ENCODE results near the gene IZUMO4. TPM values are rescaled to one million over a fixed set of nuclear protein-coding genes. Genes with fewer than 3 reads are reported as not detected.
A peak's percentile ranks its signal among the peaks of the same experiment; 100 is the strongest.

Gene IZUMO4
- total and polyA plus RNA-seq, 10 of the 15 experiments (the other 5 are each of a cell fraction or from before 2014, with no cell fraction given), result 0.53 to 27.1 (median 7.5) TPM

DNA sequence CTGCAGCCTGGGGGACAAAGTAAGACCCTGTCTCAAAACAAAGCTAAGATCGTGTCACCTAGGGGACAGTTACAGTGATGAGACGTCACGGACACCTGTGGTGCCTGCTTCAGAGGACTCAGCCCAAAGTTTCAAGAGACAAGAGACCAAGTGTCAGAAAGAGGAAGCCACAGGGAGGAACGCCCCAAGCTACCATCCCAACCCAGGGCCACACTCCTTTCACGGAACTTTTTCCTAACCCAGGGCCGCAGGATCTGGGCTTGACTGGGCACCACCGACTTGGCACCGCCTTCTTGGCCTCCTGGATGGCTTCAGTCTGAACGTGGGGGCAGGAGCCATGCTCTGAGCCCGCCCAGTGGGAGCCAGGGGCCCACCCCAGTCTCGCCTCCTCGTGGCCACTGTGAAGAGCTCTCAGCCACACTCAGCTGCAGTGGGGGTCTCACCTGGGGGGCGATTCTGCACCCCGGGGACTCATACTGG is 9.1 kb upstream of the IZUMO4 start (continued):
- 0 out of 2 replicates have a peak, but pooled peaks have one; percentile 7 for TF ChIP-seq RAD21 (IDR thresholded peaks at IDR 0.05; ENCODE audit: insufficient read depth, low read depth, low read length)
- TF ChIP-seq SMAD1 (IDR thresholded peaks at IDR 0.05; ENCODE audit: low read depth, partially characterized antibody), result no peak
- peak; percentile 53 for TF ChIP-seq POLR2AphosphoS5 (IDR thresholded peaks at IDR 0.05; ENCODE audit: low read length)
- TF ChIP-seq, protein P1, sequence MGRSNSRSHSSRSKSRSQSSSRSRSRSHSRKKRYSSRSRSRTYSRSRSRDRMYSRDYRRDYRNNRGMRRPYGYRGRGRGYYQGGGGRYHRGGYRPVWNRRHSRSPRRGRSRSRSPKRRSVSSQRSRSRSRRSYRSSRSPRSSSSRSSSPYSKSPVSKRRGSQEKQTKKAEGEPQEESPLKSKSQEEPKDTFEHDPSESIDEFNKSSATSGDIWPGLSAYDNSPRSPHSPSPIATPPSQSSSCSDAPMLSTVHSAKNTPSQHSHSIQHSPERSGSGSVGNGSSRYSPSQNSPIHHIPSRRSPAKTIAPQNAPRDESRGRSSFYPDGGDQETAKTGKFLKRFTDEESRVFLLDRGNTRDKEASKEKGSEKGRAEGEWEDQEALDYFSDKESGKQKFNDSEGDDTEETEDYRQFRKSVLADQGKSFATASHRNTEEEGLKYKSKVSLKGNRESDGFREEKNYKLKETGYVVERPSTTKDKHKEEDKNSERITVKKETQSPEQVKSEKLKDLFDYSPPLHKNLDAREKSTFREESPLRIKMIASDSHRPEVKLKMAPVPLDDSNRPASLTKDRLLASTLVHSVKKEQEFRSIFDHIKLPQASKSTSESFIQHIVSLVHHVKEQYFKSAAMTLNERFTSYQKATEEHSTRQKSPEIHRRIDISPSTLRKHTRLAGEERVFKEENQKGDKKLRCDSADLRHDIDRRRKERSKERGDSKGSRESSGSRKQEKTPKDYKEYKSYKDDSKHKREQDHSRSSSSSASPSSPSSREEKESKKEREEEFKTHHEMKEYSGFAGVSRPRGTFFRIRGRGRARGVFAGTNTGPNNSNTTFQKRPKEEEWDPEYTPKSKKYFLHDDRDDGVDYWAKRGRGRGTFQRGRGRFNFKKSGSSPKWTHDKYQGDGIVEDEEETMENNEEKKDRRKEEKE (IDR thresholded peaks at IDR 0.05), result no peak
- peak; percentile 26; the same call in 1 of the 2 replicates for TF ChIP-seq CREM (IDR thresholded peaks at IDR 0.05; ENCODE audit: low read depth)
- peak in 1 of 2 experiments; percentile 45; a peak in 1 of 3 replicates for TF ChIP-seq EGR1 (IDR thresholded peaks at IDR 0.05; ENCODE audit: borderline replicate concordance in 1 of 2, low read depth in 2 of 2, low read length in 2 of 2)
- no peak for TF ChIP-seq WRNIP1 (IDR thresholded peaks at IDR 0.05; ENCODE audit: borderline replicate concordance, low read depth, low read length)
- no peak for TF ChIP-seq CUX1 (IDR thresholded peaks at IDR 0.05; ENCODE audit: insufficient replicate concordance, low read depth, low read length)
- no peak for TF ChIP-seq TCF7 (IDR thresholded peaks at IDR 0.05; ENCODE audit: borderline replicate concordance)
- peak in 1 of 2 experiments; percentile 41; a peak in 1 of 4 replicates for TF ChIP-seq EP300 (IDR thresholded peaks at IDR 0.05; ENCODE audit: borderline replicate concordance in 1 of 2, control insufficient read depth in 1 of 2, low read depth in 2 of 2, low read length in 2 of 2)
- TF ChIP-seq ZNF207 (IDR thresholded peaks at IDR 0.05; ENCODE audit: borderline replicate concordance), result no peak
- TF ChIP-seq DPF2 (IDR thresholded peaks at IDR 0.05), result peak; percentile 38; the same call in 1 of the 2 replicates
- TF ChIP-seq, protein P2, sequence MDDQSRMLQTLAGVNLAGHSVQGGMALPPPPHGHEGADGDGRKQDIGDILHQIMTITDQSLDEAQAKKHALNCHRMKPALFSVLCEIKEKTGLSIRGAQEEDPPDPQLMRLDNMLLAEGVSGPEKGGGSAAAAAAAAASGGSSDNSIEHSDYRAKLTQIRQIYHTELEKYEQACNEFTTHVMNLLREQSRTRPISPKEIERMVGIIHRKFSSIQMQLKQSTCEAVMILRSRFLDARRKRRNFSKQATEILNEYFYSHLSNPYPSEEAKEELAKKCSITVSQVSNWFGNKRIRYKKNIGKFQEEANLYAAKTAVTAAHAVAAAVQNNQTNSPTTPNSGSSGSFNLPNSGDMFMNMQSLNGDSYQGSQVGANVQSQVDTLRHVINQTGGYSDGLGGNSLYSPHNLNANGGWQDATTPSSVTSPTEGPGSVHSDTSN (IDR thresholded peaks at IDR 0.05; ENCODE audit: insufficient replicate concordance, low read depth, low read length), result peak; percentile 10
- no peak for TF ChIP-seq NFXL1 (IDR thresholded peaks at IDR 0.05; ENCODE audit: borderline replicate concordance)
- no peak for TF ChIP-seq NFIC (IDR thresholded peaks at IDR 0.05; ENCODE audit: low read depth, low read length)
- TF ChIP-seq ETV6 (conservative IDR thresholded peaks at IDR 0.05 in 1 of 2, IDR thresholded peaks at IDR 0.05 in 1 of 2; ENCODE audit: borderline replicate concordance in 1 of 2, low read depth in 1 of 2), result 0 out of 4 replicates have a peak, but pooled peaks of 1 of the 2 experiments have one; percentile 3
- TF ChIP-seq GATAD2B (conservative IDR thresholded peaks at IDR 0.05; ENCODE audit: low read depth), result peak; percentile 61
- TF ChIP-seq SPI1 (IDR thresholded peaks at IDR 0.05; ENCODE audit: borderline replicate concordance, insufficient read depth, low read depth, low read length), result peak; percentile 94
- no peak for TF ChIP-seq MXI1 (IDR thresholded peaks at IDR 0.05; ENCODE audit: low read depth, low read length)

All from GM12878 (cell line).